Measurements from ENCODE around the gene KCNC1. TPM values are rescaled to one million over a fixed set of nuclear protein-coding genes. Genes with fewer than 3 reads are reported as not detected.

Gene KCNC1
- total RNA-seq, 4 donors from 2014 or later = under 0.01 to 0.73 TPM; not detected in 2

GRCh38 chr11:17719028-17719937 lies 15.3 kb upstream of the KCNC1 start, which contains the start of gene MYOD1:
Gene MYOD1 (plus strand): TSS chr11:17719571. CDS start chr11:17719783, 212 bp downstream.
- DNase-seq = no peak
- Histone ChIP-seq H3K9me3 (no peaks in the 10 kb centered on the region), H3K27ac (no peak within 1 kb of the TSS), H3K36me3 (no peaks in the 10 kb centered on the region), H3K27me3 (peaks cover 30% of the 10 kb centered on the region), H3K4me3 (replicated peaks in 1 of 3) (no peak within 1 kb of the TSS), H3K4me1 (peaks cover 0 to 15% of the 10 kb centered on the region in 2 donors)
- intact Hi-C loops (cut with DNase I) = no loop called here
- TF ChIP-seq, protein P1, sequence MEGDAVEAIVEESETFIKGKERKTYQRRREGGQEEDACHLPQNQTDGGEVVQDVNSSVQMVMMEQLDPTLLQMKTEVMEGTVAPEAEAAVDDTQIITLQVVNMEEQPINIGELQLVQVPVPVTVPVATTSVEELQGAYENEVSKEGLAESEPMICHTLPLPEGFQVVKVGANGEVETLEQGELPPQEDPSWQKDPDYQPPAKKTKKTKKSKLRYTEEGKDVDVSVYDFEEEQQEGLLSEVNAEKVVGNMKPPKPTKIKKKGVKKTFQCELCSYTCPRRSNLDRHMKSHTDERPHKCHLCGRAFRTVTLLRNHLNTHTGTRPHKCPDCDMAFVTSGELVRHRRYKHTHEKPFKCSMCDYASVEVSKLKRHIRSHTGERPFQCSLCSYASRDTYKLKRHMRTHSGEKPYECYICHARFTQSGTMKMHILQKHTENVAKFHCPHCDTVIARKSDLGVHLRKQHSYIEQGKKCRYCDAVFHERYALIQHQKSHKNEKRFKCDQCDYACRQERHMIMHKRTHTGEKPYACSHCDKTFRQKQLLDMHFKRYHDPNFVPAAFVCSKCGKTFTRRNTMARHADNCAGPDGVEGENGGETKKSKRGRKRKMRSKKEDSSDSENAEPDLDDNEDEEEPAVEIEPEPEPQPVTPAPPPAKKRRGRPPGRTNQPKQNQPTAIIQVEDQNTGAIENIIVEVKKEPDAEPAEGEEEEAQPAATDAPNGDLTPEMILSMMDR (IDR thresholded peaks at IDR 0.05) = no peak
- no peak for TF ChIP-seq POLR2A (IDR thresholded peaks at IDR 0.05)
- 1 to 3% methylated on average over 19 to 40 of the region's 68 CpGs for WGBS, 2 donors

DNA sequence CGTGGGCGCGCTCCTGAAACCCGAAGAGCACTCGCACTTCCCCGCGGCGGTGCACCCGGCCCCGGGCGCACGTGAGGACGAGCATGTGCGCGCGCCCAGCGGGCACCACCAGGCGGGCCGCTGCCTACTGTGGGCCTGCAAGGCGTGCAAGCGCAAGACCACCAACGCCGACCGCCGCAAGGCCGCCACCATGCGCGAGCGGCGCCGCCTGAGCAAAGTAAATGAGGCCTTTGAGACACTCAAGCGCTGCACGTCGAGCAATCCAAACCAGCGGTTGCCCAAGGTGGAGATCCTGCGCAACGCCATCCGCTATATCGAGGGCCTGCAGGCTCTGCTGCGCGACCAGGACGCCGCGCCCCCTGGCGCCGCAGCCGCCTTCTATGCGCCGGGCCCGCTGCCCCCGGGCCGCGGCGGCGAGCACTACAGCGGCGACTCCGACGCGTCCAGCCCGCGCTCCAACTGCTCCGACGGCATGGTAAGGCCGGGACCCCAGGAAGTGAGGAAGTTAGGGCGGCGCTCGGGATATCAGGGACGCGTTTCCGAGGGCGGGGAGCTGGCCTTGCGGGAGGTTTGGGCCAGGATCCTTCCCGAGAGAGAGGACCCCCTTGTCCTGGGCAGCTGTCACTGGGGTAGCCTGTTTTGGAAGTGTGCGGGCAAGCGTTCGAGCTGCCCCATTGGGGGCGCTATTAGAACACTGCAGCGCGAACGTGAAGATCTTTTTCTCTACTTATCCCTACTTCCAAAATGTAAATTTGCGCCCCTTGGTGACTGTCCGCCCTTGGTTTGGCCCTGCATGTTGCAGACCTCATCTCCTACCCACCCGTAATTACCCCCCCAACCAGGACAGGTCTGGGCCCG lies 14.4 kb upstream of the KCNC1 start:
- H3K4me1 ChIP-seq = peaks cover 0 to 15% of the 10 kb centered on the region in 2 donors
- TF ChIP-seq, protein P1 (IDR thresholded peaks at IDR 0.05) = no peak
- DNase-seq = no peak
- no peaks in the 10 kb centered on the region for H3K36me3 ChIP-seq
- no peak overlapping the region for H3K27ac ChIP-seq
- H3K9me3 ChIP-seq = no peaks in the 10 kb centered on the region
- WGBS, 2 donors = 4% methylated on average over 47 of the region's 85 CpGs; no CpG with 5 or more reads in 1 of the 2 donors
- intact Hi-C loops (cut with DNase I) = no loop called here
- H3K27me3 ChIP-seq = peaks cover 30% of the 10 kb centered on the region
- no peak overlapping the region for H3K4me3 ChIP-seq (replicated peaks in 1 of 3)

- WGBS, 2 donors = 0 to 13% methylated on average over 1 of the region's 24 CpGs
- H3K27me3 ChIP-seq = peaks cover 30% of the 10 kb centered on the region
These were observed 13.8 kb upstream of the KCNC1 start for GRCh38 chr11:17720796-17721171.

DNA sequence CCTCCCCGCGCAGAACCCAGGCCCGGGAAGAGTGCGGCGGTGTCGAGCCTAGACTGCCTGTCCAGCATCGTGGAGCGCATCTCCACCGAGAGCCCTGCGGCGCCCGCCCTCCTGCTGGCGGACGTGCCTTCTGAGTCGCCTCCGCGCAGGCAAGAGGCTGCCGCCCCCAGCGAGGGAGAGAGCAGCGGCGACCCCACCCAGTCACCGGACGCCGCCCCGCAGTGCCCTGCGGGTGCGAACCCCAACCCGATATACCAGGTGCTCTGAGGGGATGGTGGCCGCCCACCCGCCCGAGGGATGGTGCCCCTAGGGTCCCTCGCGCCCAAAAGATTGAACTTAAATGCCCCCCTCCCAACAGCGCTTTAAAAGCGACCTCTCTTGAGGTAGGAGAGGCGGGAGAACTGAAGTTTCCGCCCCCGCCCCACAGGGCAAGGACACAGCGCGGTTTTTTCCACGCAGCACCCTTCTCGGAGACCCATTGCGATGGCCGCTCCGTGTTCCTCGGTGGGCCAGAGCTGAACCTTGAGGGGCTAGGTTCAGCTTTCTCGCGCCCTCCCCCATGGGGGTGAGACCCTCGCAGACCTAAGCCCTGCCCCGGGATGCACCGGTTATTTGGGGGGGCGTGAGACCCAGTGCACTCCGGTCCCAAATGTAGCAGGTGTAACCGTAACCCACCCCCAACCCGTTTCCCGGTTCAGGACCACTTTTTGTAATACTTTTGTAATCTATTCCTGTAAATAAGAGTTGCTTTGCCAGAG lies 13.2 kb upstream of the KCNC1 start:
- Histone ChIP-seq H3K27me3 (peaks cover 30% of the 10 kb centered on the region), H3K36me3 (no peaks in the 10 kb centered on the region), H3K27ac (no peak overlapping the region), H3K9me3 (no peaks in the 10 kb centered on the region), H3K4me3 (replicated peaks in 1 of 3) (no peak overlapping the region), H3K4me1 (peaks cover 0 to 15% of the 10 kb centered on the region in 2 donors)
- TF ChIP-seq, protein P1 (IDR thresholded peaks at IDR 0.05) = no peak
- TF ChIP-seq POLR2A (IDR thresholded peaks at IDR 0.05) = no peak
- intact Hi-C loops (cut with DNase I) = no loop called here
- DNase-seq = no peak
- WGBS, 2 donors = 7 to 9% methylated on average over 3 to 33 of the region's 56 CpGs

More at GRCh38 chr11:17720796-17721171, 13.8 kb upstream of the KCNC1 start:
- no peak overlapping the region for H3K27ac ChIP-seq
- H3K9me3 ChIP-seq = no peaks in the 10 kb centered on the region
- intact Hi-C loops (cut with DNase I) = no loop called here
- DNase-seq = no peak
- TF ChIP-seq POLR2A (IDR thresholded peaks at IDR 0.05) = no peak
- TF ChIP-seq, protein P1 (IDR thresholded peaks at IDR 0.05) = no peak
- H3K4me1 ChIP-seq = peaks cover 0 to 15% of the 10 kb centered on the region in 2 donors
- H3K36me3 ChIP-seq = no peaks in the 10 kb centered on the region
- no peak overlapping the region for H3K4me3 ChIP-seq (replicated peaks in 1 of 3)

Data from thyroid gland (tissue), 4 donors.